GF-D8 (cell line): ENCODE results near the gene KCNQ1OT1.
A peak's percentile ranks its signal among the peaks of the same experiment; 100 is the strongest.

Experiments
- DNase-seq: peaks from one replicate; lab custom pipeline; 2025; lab: John Stamatoyannopoulos, UW

Gene KCNQ1OT1

DNA sequence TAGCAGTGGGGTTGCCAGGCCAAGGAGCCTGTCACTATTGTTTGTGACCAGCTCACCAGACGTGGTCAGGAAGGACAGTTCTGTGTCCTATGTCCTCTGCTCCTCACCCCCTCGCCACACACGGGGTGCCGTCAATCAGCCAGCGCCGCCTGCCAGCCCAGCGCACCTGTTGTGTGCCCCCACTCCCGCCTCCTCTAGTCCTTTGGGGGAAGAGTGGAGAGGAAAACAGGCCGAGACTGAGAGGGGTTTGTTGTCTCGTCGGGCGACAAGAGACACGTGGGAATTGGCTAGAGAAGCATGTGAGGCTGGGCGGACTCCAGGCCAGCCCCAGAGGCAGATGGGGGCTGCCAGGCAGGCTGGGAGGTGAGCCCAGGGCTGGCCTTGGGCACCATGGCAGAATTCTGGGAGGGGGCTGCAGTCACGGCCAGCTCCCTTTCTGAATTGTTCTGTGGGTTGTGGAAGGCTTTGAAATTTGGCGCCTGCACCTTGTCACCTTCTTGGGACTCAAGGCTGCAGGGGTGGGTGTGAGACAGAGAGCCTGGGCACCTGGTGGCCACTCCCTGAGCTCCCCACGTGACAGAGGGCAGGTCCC, 3.1 kb upstream of the KCNQ1OT1 start:
- DNase-seq: no peak

DNA sequence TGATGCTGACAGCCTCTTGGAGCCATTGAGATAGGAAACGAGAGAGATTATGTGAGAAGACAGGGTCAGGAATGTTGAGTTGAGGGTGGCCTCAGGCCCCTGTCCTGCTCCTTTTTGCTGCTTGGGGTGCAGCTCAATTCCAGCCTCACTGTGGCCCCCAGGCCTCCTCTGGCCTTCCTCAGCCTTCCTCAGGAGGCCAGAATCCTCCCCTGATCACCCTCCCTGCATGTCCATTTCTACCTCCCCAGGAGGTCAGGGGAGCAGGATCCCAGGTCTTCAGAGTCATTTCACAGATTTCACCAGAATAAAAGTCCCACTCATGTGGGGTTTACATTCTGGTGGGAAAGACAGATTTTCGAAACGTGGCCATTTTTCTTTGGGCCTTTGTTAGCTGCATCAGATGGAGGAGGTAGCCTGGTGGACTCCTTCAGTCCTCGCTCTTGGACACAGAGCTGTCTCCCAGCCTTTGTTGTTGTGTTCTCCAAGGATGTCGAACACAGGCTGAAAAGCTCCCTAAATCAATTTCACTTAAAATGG, 2.2 kb upstream of the KCNQ1OT1 start:
- no peak for DNase-seq

DNA sequence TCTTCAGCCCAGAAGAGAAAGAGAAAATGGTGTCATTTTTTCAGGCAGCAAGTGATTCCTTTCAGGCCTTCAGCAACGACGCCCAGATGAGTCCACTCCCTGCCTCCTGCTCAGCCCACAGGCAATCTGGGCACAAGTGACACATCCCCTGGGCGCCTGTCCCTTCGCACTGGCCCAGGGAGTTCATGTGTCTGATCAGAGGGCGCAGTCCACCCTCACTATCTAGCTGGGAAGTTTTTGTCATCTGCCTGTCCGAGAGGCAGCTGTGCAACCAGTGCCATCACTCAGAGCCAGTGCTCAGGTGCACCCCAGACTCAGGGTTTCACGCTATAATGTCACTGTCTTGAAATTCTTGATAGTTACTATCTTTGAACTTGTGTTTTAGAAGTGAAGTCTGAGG, 1.4 kb upstream of the KCNQ1OT1 start:
- DNase-seq: no peak

GRCh38 chr11:2700415-2701211, 819 bp upstream of the KCNQ1OT1 start:
- DNase-seq: peak; percentile 6

GRCh38 chr11:2699185-2699530, 636 bp downstream of the KCNQ1OT1 start:
- DNase-seq: no peak

GRCh38 chr11:2698386-2699184, 1.2 kb downstream of the KCNQ1OT1 start:
- no peak for DNase-seq

- no peak for DNase-seq
Measured at GRCh38 chr11:2697866-2698265, 1.9 kb downstream of the KCNQ1OT1 start.

- no peak for DNase-seq
Measured at GRCh38 chr11:2696455-2696854, 3.3 kb downstream of the KCNQ1OT1 start.

DNA sequence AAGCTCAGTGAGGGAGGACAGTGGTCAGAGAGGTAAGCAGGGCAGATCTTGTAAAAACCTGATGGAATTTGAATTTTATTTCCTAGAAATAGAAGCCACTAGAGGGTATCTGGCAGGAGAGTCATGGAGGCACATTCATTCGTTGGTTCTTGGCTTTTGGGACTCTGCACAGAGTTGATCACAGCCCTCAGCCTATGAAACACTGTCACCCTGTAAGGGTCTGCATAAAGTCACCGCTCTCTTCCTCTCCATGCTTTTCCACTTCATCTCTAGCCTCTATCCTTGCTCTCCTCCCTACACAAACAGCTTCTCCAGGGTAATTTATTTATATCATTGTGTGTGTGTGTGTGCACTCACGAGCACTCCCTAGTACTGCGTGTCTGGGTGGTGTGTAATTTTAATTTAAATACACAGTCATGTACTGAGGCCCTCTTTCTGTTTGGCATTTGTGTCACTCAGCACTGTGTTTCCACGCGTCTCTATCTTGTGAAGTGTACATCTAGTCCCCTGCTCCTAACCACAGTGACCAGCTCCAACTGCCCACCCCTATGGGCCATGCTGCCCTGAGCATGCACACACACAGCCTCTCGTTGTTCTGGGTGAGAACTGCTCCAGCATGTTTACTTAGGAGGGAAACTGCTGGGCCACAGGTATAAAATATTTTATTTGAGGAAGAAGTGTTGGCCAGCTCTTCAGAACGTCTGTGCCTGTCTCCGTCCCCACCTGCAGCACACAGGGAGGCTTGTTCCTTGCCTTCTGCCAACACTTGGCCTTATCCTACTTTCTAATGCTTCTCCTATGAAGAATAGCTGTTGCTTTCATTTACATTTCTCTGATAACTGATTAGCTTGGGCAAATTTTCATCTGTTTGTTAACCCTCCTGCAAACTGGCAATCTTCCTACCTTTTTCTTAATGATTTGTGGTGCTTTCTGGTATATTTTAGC, 4.5 kb downstream of the KCNQ1OT1 start:
- no peak for DNase-seq

- no peak for DNase-seq
Measured at GRCh38 chr11:2694495-2694894, 5.3 kb downstream of the KCNQ1OT1 start.

DNA sequence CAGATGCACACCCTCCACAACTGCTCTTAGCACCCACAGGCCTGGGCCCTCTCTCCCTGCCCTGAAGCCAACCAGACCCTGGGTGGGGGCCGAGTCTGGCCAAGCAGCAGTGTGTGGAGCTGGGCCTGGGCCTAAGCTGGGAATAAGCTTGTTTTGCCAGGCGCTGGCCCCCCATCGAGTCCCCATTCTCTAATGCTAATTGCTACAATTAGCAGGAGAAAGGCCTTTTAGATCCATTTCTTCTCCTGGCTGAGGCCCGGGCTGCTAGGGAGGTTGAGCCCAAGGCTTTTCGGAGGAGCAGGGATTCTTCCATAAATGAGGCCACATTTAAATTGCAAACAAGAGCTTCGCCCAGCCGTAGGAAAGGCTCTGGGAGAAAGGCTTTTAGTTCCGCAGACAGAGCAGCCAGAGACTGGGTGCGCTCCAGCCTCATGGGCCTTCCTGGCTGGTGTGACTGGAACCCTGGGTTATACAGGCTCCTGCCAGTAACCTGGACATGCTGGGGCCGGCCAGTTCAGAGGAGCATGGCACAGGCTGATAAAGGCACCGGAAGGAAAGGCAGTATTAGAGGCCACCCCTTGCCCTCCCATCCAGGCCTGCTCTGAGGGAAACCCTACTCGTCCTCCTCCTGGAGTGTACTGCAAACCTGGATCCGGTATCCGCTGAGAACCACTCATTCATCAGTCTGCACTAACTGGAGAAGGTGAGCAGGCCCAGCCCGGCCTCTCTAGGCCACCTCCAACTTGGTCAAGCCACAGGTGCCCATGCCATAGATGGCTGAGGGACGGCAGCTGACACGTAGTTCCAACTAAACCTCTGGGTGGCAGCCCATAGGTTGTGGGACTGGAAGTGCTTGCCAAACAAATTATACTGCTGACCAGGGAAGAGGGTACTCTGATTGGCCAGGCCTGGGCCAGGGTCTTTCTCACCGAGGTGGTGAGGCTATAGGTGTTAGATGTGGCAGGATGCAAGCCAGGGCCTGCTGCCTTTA, 6.2 kb downstream of the KCNQ1OT1 start:
- DNase-seq: no peak

DNA sequence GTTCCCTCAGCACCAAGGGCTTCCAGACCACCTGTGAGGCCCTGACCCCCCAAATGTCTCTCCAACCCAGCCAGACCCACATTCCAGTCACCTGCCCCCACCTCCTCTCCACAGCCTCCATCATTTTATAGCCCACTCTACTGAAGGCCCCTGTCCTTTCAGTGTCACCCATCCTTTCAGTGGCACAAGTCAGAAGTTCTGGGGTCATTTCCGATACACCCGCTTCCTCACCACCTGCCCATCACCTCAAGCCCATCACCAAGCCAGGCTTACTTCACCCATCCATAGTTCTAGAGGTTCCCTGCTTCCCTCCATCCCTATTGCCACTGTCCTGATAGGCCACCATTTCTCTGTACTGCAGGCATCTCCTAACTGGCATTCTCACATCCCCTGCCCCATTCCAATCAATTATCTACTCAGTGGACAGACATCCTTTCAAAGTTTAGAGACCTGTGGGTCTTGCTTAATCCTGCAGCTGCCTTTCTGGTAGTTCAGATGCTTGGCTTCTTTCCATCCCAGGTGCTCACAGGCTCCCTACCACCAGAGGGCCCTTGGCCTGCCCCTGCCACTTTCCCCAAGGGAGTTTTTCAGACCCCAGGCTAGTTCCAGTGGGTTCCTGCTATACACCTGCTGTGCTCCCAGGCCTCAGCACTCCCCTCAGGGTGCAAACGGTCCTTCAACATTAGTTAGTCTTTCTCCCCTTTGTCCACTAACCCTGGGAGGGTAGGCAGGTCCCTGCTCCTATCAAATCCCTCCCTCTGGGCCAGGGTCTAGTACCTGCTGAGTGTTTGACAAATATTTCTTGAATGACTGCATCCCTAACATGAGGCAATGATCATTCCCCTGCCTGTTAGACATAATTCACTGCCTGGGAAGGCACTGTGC, 7.6 kb downstream of the KCNQ1OT1 start:
- no peak for DNase-seq

DNA sequence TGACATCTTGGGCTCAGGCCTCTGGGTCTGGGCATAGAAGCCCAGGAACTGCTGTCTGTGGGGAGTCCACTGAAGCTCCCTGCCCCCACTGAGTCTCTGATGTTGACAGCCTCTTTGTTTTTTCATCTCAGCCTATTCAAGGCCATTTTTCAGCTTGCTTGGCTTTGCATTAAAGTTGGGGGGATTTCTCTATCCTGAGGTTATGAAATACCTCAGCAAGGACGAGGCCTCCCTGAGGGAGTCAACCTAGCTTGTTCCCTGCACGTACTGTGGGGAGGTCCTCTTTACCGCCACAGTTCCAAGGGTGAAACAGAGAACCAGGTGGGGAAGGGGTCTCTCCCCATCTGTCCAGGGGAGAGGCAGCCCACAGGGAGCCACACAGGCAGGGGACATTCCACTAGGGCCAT, 8.4 kb downstream of the KCNQ1OT1 start:
- no peak for DNase-seq

DNA sequence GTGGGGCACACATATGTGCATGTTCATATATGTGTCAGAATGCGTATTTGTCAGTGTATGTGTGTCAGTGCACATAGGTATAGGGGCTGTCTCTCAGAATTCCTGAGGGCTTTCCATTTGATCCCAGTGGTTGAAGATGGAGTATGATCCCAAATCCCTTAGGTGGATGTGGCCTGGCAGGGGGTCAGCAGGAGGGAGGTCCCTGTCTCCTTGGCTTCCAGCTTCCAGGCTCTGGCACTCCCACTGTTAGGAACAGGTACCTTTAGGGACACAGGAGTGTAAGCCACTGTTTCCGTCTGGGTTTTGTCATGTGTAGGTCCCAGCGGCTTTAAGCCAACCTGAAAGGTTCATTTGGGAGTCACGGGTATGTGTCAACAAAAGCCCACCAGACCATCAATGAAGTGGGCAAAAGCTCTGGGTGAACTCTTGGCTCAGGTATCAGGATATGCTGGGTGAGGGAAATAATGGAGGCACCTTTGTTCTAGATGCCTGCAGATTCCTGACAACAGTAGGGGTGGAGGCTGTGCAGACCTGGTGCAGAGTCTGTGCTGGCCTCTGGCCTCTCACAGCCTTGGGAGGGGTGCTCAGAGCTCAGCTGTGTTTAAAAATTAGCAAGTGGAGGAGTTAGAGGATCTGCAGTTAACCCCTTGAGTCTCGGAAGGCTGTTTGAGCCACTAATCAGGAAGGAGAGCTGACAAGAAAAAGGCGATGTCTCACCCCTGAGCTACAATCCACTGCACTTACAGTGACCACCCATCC, 9.0 kb downstream of the KCNQ1OT1 start:
- DNase-seq: no peak

DNA sequence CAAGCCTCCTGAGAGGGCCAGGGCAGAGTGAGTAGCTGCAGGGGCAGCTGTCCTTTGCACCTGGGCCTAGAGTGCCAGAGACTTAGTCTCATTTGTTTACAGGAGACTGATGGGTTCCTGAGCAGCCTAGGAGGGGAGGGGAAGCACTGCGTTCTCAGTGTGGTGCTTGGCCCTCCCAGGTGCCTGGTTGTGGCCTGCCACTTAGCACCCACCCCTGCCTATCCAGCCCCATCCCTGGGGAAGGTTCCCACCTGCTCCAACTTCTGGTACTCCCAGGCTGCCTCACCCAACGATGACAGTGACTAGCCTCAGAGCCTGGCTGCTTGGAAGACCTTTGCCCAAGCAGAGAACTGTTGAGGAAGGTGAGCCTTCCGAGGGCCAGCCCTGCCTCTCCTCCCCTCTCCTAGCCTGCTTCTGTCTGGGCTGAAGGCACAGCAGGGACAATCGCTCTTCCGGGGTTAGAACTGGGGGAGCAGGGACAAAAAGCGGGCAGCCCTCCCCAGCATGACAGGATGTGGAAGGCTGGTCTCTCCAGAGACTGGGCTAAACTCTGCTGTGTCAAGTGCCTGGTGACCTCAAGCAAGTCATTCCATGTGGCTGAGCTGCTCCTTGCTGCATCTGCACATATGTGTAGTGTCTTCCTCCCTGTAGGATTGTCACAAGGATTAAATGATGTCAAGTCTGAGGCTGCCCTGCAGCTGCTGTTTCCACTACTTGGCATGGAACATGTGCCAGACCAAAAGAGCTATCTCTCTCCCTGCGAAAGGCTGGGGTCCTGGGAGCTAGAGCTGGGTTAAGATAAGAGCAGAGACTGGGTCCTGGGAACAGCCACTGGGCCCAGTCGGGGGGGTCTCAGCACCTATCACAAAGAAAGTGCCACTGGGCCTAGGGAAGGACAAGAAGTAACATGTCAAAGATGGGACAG, 9.9 kb downstream of the KCNQ1OT1 start:
- no peak for DNase-seq

DNA sequence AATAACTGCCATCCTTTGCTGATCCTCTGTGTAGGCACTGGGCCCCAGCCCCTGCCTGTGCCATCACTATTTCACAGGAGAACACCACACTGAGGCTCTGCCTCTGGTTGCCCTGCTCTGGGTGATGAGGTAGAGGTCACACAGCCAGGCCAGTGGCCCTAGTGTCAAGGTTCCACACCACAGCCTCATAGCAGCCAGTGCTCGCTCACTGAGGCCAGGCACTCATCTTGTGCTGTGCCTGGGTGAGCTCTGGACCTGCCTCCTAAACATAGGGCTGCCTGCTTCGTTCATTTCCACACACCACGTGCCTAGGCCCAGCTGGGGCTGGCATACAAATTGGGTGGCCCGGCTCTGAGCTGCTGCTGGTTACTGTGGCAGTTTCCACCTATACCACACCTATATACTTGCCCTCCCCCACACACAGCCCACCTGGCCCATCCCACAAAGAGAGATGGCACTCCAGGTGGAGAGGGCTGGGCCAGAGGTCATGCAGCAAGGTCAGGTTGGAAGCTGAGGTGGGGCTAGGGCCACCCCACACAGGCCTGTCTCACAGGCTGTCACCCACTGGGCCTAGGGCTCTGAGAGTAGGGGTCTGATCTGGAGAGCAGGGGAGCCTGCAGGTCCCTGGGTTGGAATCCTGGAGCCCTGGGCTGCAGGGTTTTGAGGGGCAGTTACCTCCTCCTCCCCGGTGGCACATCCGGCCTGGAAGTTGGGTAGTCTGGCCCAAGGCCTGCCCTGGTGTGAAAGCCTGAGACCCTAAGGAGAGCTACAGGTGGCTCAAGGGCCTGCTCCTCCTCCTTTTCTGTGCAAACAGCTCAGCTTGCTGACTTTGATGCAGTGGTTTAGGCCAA, 11.2 kb downstream of the KCNQ1OT1 start:
- no peak for DNase-seq

- DNase-seq: no peak
Measured at GRCh38 chr11:2687782-2688191, 12.0 kb downstream of the KCNQ1OT1 start.
